ENCODE data around the gene SRSF2.

The SRSF2 gene

GRCh38 chr17:76737082-76737675, at the start of gene SRSF2:
SRSF2 (minus strand) TSS chr17:76737331; CDS start chr17:76737160, 171 bp downstream.
- Histone ChIP-seq H3K4me3 (ENCODE audit: low read depth in 1 of 2, low read length in 2 of 2) (peak within 1 kb of the TSS; percentile 88 to 99), H3K4me1 (ENCODE audit: insufficient read depth, low read length) (peaks cover 68% of the 10 kb centered on the region), H3K27me3 (ENCODE audit: control insufficient read depth in 1 of 2, insufficient read depth in 2 of 2, low read length in 2 of 2) (no peaks in the 10 kb centered on the region), H3K9me3 (ENCODE audit: low read length) (no peaks in the 10 kb centered on the region), H3K27ac (ENCODE audit: low read depth, low read length) (peak within 1 kb of the TSS; percentile 100), H3K9ac (ENCODE audit: low read length) (peak within 1 kb of the TSS; percentile 98), H3K36me3 (ENCODE audit: insufficient read depth, low read length) (peaks cover 41% of the 10 kb centered on the region)

- no peak overlapping the region for H3K27ac ChIP-seq (ENCODE audit: low read depth, low read length)
- H3K9me3 ChIP-seq (ENCODE audit: low read length): no peaks in the 10 kb centered on the region
- H3K36me3 ChIP-seq (ENCODE audit: insufficient read depth, low read length): peaks cover 12% of the 10 kb centered on the region
- no peaks in the 10 kb centered on the region for H3K27me3 ChIP-seq (ENCODE audit: control insufficient read depth in 1 of 2, insufficient read depth in 2 of 2, low read length in 2 of 2)
- H3K4me3 ChIP-seq (ENCODE audit: low read depth in 1 of 2, low read length in 2 of 2): no peak overlapping the region
- no peaks in the 10 kb centered on the region for H3K4me1 ChIP-seq (ENCODE audit: insufficient read depth, low read length)
- no peak overlapping the region for H3K9ac ChIP-seq (ENCODE audit: low read length)
Measured at GRCh38 chr17:76784926-76785325, 47.8 kb upstream of the SRSF2 start.

GRCh38 chr17:76783146-76783545, 46.0 kb upstream of the SRSF2 start:
- Histone ChIP-seq H3K9ac (ENCODE audit: low read length) (no peak overlapping the region), H3K9me3 (ENCODE audit: low read length) (no peaks in the 10 kb centered on the region), H3K27me3 (ENCODE audit: control insufficient read depth in 1 of 2, insufficient read depth in 2 of 2, low read length in 2 of 2) (no peaks in the 10 kb centered on the region), H3K27ac (ENCODE audit: low read depth, low read length) (no peak overlapping the region), H3K36me3 (ENCODE audit: insufficient read depth, low read length) (peaks cover 23% of the 10 kb centered on the region), H3K4me1 (ENCODE audit: insufficient read depth, low read length) (no peaks in the 10 kb centered on the region), H3K4me3 (ENCODE audit: low read depth in 1 of 2, low read length in 2 of 2) (no peak overlapping the region)

- Histone ChIP-seq H3K9me3 (ENCODE audit: low read length) (no peaks in the 10 kb centered on the region), H3K27me3 (ENCODE audit: control insufficient read depth in 1 of 2, insufficient read depth in 2 of 2, low read length in 2 of 2) (no peaks in the 10 kb centered on the region), H3K36me3 (ENCODE audit: insufficient read depth, low read length) (peaks cover 30% of the 10 kb centered on the region), H3K9ac (ENCODE audit: low read length) (no peak overlapping the region), H3K27ac (ENCODE audit: low read depth, low read length) (no peak overlapping the region), H3K4me1 (ENCODE audit: insufficient read depth, low read length) (no peaks in the 10 kb centered on the region), H3K4me3 (ENCODE audit: low read depth in 1 of 2, low read length in 2 of 2) (no peak overlapping the region)
Measured at GRCh38 chr17:76781056-76781982, 44.2 kb upstream of the SRSF2 start.

- no peak overlapping the region for H3K9ac ChIP-seq (ENCODE audit: low read length)
- no peaks in the 10 kb centered on the region for H3K9me3 ChIP-seq (ENCODE audit: low read length)
- H3K27ac ChIP-seq (ENCODE audit: low read depth, low read length): no peak overlapping the region
- H3K36me3 ChIP-seq (ENCODE audit: insufficient read depth, low read length): peaks cover 41% of the 10 kb centered on the region
- no peaks in the 10 kb centered on the region for H3K27me3 ChIP-seq (ENCODE audit: control insufficient read depth in 1 of 2, insufficient read depth in 2 of 2, low read length in 2 of 2)
- no peak overlapping the region for H3K4me3 ChIP-seq (ENCODE audit: low read depth in 1 of 2, low read length in 2 of 2)
- no peaks in the 10 kb centered on the region for H3K4me1 ChIP-seq (ENCODE audit: insufficient read depth, low read length)
Measured at GRCh38 chr17:76775021-76775600, 38.0 kb upstream of the SRSF2 start.

- H3K27me3 ChIP-seq (ENCODE audit: control insufficient read depth in 1 of 2, insufficient read depth in 2 of 2, low read length in 2 of 2): no peaks in the 10 kb centered on the region
- no peaks in the 10 kb centered on the region for H3K4me1 ChIP-seq (ENCODE audit: insufficient read depth, low read length)
- H3K9me3 ChIP-seq (ENCODE audit: low read length): no peaks in the 10 kb centered on the region
- H3K36me3 ChIP-seq (ENCODE audit: insufficient read depth, low read length): peaks cover 32% of the 10 kb centered on the region
- no peak overlapping the region for H3K4me3 ChIP-seq (ENCODE audit: low read depth in 1 of 2, low read length in 2 of 2)
- H3K9ac ChIP-seq (ENCODE audit: low read length): no peak overlapping the region
- no peak overlapping the region for H3K27ac ChIP-seq (ENCODE audit: low read depth, low read length)
Measured at GRCh38 chr17:76772842-76773525, 35.9 kb upstream of the SRSF2 start.

GRCh38 chr17:76758570-76758969, 21.4 kb upstream of the SRSF2 start:
- no peak overlapping the region for H3K27ac ChIP-seq (ENCODE audit: low read depth, low read length)
- no peak overlapping the region for H3K4me3 ChIP-seq (ENCODE audit: low read depth in 1 of 2, low read length in 2 of 2)
- no peaks in the 10 kb centered on the region for H3K9me3 ChIP-seq (ENCODE audit: low read length)
- H3K27me3 ChIP-seq (ENCODE audit: control insufficient read depth in 1 of 2, insufficient read depth in 2 of 2, low read length in 2 of 2): no peaks in the 10 kb centered on the region
- H3K4me1 ChIP-seq (ENCODE audit: insufficient read depth, low read length): no peaks in the 10 kb centered on the region
- H3K9ac ChIP-seq (ENCODE audit: low read length): no peak overlapping the region
- peaks cover 26% of the 10 kb centered on the region for H3K36me3 ChIP-seq (ENCODE audit: insufficient read depth, low read length)

- no peaks in the 10 kb centered on the region for H3K9me3 ChIP-seq (ENCODE audit: low read length)
- no peak overlapping the region for H3K9ac ChIP-seq (ENCODE audit: low read length)
- no peaks in the 10 kb centered on the region for H3K4me1 ChIP-seq (ENCODE audit: insufficient read depth, low read length)
- H3K27ac ChIP-seq (ENCODE audit: low read depth, low read length): no peak overlapping the region
- no peak overlapping the region for H3K4me3 ChIP-seq (ENCODE audit: low read depth in 1 of 2, low read length in 2 of 2)
- no peaks in the 10 kb centered on the region for H3K27me3 ChIP-seq (ENCODE audit: control insufficient read depth in 1 of 2, insufficient read depth in 2 of 2, low read length in 2 of 2)
- H3K36me3 ChIP-seq (ENCODE audit: insufficient read depth, low read length): peaks cover 31% of the 10 kb centered on the region
Measured at GRCh38 chr17:76757256-76757655, 20.1 kb upstream of the SRSF2 start.

GRCh38 chr17:76755285-76755684, 18.2 kb upstream of the SRSF2 start:
- peaks cover 31% of the 10 kb centered on the region for H3K36me3 ChIP-seq (ENCODE audit: insufficient read depth, low read length)
- H3K9ac ChIP-seq (ENCODE audit: low read length): no peak overlapping the region
- H3K27ac ChIP-seq (ENCODE audit: low read depth, low read length): no peak overlapping the region
- H3K9me3 ChIP-seq (ENCODE audit: low read length): no peaks in the 10 kb centered on the region
- H3K4me3 ChIP-seq (ENCODE audit: low read depth in 1 of 2, low read length in 2 of 2): no peak overlapping the region
- no peaks in the 10 kb centered on the region for H3K27me3 ChIP-seq (ENCODE audit: control insufficient read depth in 1 of 2, insufficient read depth in 2 of 2, low read length in 2 of 2)
- no peaks in the 10 kb centered on the region for H3K4me1 ChIP-seq (ENCODE audit: insufficient read depth, low read length)

- Histone ChIP-seq H3K27me3 (ENCODE audit: control insufficient read depth in 1 of 2, insufficient read depth in 2 of 2, low read length in 2 of 2) (no peaks in the 10 kb centered on the region), H3K36me3 (ENCODE audit: insufficient read depth, low read length) (peaks cover 31% of the 10 kb centered on the region), H3K27ac (ENCODE audit: low read depth, low read length) (no peak overlapping the region), H3K4me3 (ENCODE audit: low read depth in 1 of 2, low read length in 2 of 2) (no peak overlapping the region), H3K9ac (ENCODE audit: low read length) (no peak overlapping the region), H3K4me1 (ENCODE audit: insufficient read depth, low read length) (no peaks in the 10 kb centered on the region), H3K9me3 (ENCODE audit: low read length) (no peaks in the 10 kb centered on the region)
Measured at GRCh38 chr17:76753061-76753961, 16.2 kb upstream of the SRSF2 start.

Measured in muscle layer of colon (tissue), 2 donors.